Epithelial cell of esophagus (primary cell): Measurements from ENCODE around the gene RAD52.

ENCODE experiments used
- DNase-seq: peaks from one replicate; pipeline ENCODE4 v3.0.0; 2010; ENCODE audit warnings: low read depth
- H3K4me3 ChIP-seq: 2 replicates; pipeline ENCODE4 v1.5.1; 2011; ENCODE audit warnings: mild to moderate bottlenecking, low read length, control low read depth
- TF ChIP-seq, protein P1 (sequence below): IDR thresholded peaks from 2 replicates; pipeline ENCODE4 v1.5.1; 2011; ENCODE audit warnings: low read depth, mild to moderate bottlenecking, low read length, control low read depth, inconsistent platforms; ENCODE audit not compliant: insufficient read depth; ENCODE audit errors: missing control alignments

RAD52 gene

GRCh38 chr12:907413-908185 lies 41.9 kb downstream of the RAD52 start:
- no peak for DNase-seq
- TF ChIP-seq, protein P1, sequence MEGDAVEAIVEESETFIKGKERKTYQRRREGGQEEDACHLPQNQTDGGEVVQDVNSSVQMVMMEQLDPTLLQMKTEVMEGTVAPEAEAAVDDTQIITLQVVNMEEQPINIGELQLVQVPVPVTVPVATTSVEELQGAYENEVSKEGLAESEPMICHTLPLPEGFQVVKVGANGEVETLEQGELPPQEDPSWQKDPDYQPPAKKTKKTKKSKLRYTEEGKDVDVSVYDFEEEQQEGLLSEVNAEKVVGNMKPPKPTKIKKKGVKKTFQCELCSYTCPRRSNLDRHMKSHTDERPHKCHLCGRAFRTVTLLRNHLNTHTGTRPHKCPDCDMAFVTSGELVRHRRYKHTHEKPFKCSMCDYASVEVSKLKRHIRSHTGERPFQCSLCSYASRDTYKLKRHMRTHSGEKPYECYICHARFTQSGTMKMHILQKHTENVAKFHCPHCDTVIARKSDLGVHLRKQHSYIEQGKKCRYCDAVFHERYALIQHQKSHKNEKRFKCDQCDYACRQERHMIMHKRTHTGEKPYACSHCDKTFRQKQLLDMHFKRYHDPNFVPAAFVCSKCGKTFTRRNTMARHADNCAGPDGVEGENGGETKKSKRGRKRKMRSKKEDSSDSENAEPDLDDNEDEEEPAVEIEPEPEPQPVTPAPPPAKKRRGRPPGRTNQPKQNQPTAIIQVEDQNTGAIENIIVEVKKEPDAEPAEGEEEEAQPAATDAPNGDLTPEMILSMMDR, result no peak
- no peak overlapping the region for H3K4me3 ChIP-seq

- no peak overlapping the region for H3K4me3 ChIP-seq
- TF ChIP-seq, protein P1, result no peak
- no peak for DNase-seq
Measured at GRCh38 chr12:906062-906585, 43.4 kb downstream of the RAD52 start.

GRCh38 chr12:905261-906031 lies 44.0 kb downstream of the RAD52 start:
- TF ChIP-seq, protein P1, result no peak
- no peak overlapping the region for H3K4me3 ChIP-seq
- DNase-seq, result no peak

- TF ChIP-seq, protein P1, result no peak
- no peak overlapping the region for H3K4me3 ChIP-seq
- no peak for DNase-seq
Measured at GRCh38 chr12:904010-904414, 45.5 kb downstream of the RAD52 start.

- no peak for DNase-seq
- TF ChIP-seq, protein P1, result no peak
- no peak overlapping the region for H3K4me3 ChIP-seq
Measured at GRCh38 chr12:903055-903454, 46.4 kb downstream of the RAD52 start.

DNA sequence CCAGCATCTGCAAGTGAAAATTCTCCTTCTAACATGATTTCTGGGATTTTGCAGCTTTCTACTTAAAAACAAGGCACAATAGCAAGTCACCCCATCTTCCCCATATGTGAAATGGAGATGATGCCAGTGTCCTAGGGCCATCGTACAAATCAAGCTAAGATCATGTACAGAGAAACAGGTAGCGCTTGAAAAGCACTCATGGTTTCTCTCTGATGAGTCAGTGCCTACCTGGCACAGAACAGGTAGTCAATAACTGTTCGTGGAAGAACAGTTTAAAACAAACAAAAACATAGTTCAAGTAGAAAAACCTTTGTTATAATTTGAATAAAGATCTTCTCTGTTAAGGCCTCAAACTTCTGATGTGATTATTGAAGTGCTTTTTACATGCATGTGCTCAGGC lies 46.9 kb downstream of the RAD52 start:
- no peak overlapping the region for H3K4me3 ChIP-seq
- TF ChIP-seq, protein P1, result no peak
- DNase-seq, result no peak
